Kidney (tissue), 14 donors: ENCODE data around the gene HCFC1. TPM values are rescaled to one million over a fixed set of nuclear protein-coding genes. Genes with fewer than 3 reads are reported as not detected.

Source experiments
- DNase-seq, 5 donors: peaks; one replicate each; pipeline ENCODE4 v3.0.0-alpha.2; 2013 to 2020
- FAIRE-seq: peaks from 2 replicates; lab custom pipeline; 2012; peaks lifted over from hg19 to GRCh38; lab: Jason Lieb, UNC
- H3K27ac ChIP-seq, 2 donors: one replicate each; pipeline ENCODE4 v1.7.0; 2013; ENCODE audit warnings: low read depth in 2 of 2, low read length in 2 of 2, inconsistent platforms in 1 of 2
- H3K27me3 ChIP-seq: one replicate; pipeline ENCODE4 v1.7.1; 2013; ENCODE audit warnings: low read length, inconsistent platforms; ENCODE audit not compliant: control insufficient read depth, insufficient read depth
- H3K36me3 ChIP-seq, 3 donors: one replicate each; pipeline versions ENCODE4 v1.7.0 to v1.7.1; 2013; ENCODE audit warnings: low read length in 3 of 3, control low read depth in 1 of 3, inconsistent platforms in 1 of 3; ENCODE audit not compliant: insufficient read depth in 3 of 3, control insufficient read depth in 2 of 3
- H3K4me1 ChIP-seq, 3 donors: one replicate each; pipeline versions ENCODE4 v1.7.0 to v1.7.1; 2013; ENCODE audit warnings: low read length in 3 of 3, inconsistent platforms in 1 of 3, low read depth in 1 of 3; ENCODE audit not compliant: control insufficient read depth in 2 of 3, insufficient read depth in 2 of 3
- H3K4me3 ChIP-seq, 3 donors: one replicate each; pipeline versions ENCODE4 v1.7.0 to v1.8.1; 2013; ENCODE audit warnings: low read length in 3 of 3, control low read depth in 1 of 3, inconsistent platforms in 1 of 3
- H3K9ac ChIP-seq, 3 donors: one replicate each; pipeline versions ENCODE4 v1.7.0 to v1.7.1; 2013; ENCODE audit warnings: low read length in 3 of 3, control low read depth in 1 of 3, inconsistent platforms in 1 of 3
- H3K9me3 ChIP-seq, 3 donors: one replicate each; pipeline versions ENCODE4 v1.7.0 to v1.7.1; 2013; ENCODE audit warnings: low read length in 3 of 3, control low read depth in 1 of 3, inconsistent platforms in 1 of 3; ENCODE audit not compliant: control insufficient read depth in 2 of 3, insufficient read depth in 1 of 3
- intact Hi-C: fragments of 100-400 bp; cut with DNase I; formaldehyde crosslinking; loops from one replicate; pipeline ENCODE4 v1.11.1; 2022
- polyA plus RNA-seq: library from polyadenylated mRNA; stranded (reverse); fragments of 350-450 nt; fragmentation: Illumina TruSeq; extraction: RNeasy Lipid Tissue Mini Kit (QIAGEN cat#74804); gene quantifications from one replicate; pipeline ENCODE4 v1.2.3, GENCODE V29; 2014; ENCODE audit warnings: low read depth, low replicate concordance; ENCODE audit not compliant: insufficient read depth
- total RNA-seq: library from RNA; stranded (reverse); fragmentation: NEBNext Ultra II Directional; extraction: Animal tissue kit (Norgen Biotek cat#: 25700); gene quantifications from one replicate; pipeline ENCODE4 v1.2.1, GENCODE V29; 2021
- TF ChIP-seq, protein P1 (sequence below): IDR thresholded peaks from 3 replicates; pipeline ENCODE4 v1.5.1; 2012; ENCODE audit warnings: mild to moderate bottlenecking, moderate library complexity, borderline replicate concordance; ENCODE audit not compliant: insufficient read depth; ENCODE audit errors: extremely low read depth
- donor health status: control.
- donor health status: control.
- donor health status: control.
- donor health status: control.
- donor health status: control.
- donor health status: DM: yes; HTN: yes; CAD: no.
- donor health status: Normal renal cell carcinoma (clear cell type).

HCFC1 gene
- total and polyA plus RNA-seq, 2 donors from 2014 or later = 13.5 to 54.6 TPM

DNA sequence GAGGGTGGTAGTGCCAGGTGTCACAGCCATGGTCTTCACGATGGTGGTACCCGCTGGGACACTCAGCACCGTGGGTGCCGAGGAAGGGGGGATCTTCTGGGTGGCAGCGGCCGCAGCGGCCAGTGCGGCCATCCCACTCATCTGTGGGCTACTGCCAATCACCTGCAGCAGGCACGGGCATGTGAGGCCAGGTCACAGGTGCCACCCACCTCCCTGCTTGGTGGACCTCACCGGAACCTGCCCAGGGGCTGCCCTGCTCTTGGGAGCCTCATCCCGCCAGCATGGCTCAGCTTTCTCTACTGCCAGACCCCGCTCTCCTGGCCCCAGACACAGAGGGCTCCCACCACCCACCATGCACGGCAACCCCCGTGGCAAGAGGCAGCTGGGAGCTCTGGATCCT lies 13.0 kb downstream of the HCFC1 start:
- Histone ChIP-seq H3K27me3 (no peaks in the 10 kb centered on the region), H3K27ac (no peak overlapping the region), H3K9me3 (no peaks in the 10 kb centered on the region), H3K36me3 (peaks cover 4 to 32% (median 22%) of the 10 kb centered on the region in 3 donors), H3K4me3 (no peak overlapping the region), H3K9ac (no peak overlapping the region), H3K4me1 (no peaks in the 10 kb centered on the region)
- TF ChIP-seq, protein P1, sequence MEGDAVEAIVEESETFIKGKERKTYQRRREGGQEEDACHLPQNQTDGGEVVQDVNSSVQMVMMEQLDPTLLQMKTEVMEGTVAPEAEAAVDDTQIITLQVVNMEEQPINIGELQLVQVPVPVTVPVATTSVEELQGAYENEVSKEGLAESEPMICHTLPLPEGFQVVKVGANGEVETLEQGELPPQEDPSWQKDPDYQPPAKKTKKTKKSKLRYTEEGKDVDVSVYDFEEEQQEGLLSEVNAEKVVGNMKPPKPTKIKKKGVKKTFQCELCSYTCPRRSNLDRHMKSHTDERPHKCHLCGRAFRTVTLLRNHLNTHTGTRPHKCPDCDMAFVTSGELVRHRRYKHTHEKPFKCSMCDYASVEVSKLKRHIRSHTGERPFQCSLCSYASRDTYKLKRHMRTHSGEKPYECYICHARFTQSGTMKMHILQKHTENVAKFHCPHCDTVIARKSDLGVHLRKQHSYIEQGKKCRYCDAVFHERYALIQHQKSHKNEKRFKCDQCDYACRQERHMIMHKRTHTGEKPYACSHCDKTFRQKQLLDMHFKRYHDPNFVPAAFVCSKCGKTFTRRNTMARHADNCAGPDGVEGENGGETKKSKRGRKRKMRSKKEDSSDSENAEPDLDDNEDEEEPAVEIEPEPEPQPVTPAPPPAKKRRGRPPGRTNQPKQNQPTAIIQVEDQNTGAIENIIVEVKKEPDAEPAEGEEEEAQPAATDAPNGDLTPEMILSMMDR = no peak
- no peak for DNase-seq
- intact Hi-C loops = loop anchor here (10.0 kb wide), 1 partner anchor 194 kb away; the partner anchor contains the start of gene PLXNB3
- FAIRE-seq = no peak

DNA sequence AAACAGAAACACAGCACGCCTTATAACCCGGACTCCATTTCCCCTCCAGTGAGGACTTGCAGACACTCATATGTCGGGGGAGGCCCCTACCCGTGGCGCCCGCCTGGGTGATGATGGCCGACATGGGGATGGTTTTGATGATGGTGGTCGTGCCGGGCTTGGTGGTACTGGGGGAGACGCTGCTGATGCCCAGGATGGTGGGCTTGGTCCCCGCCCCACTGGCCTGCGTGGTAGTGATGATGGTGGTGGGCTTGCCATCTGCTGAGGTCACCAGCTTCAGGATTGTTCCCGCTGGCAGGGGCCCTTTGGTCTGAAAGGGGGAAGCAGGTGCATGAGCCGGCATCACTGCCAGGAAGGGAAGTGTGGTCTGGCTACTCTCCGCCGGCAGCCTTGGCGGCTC lies 14.4 kb downstream of the HCFC1 start:
- Histone ChIP-seq H3K4me1 (no peaks in the 10 kb centered on the region), H3K9me3 (no peaks in the 10 kb centered on the region), H3K4me3 (no peak overlapping the region), H3K27me3 (no peaks in the 10 kb centered on the region), H3K36me3 (peaks cover 4 to 35% (median 22%) of the 10 kb centered on the region in 3 donors), H3K27ac (no peak overlapping the region), H3K9ac (no peak overlapping the region)
- FAIRE-seq (no peak), DNase-seq (no peak)
- TF ChIP-seq, protein P1 = no peak
- intact Hi-C loops = loop anchor here (10.0 kb wide), 1 partner anchor 192 kb away; the partner anchor contains the start of gene PLXNB3

- H3K4me1 ChIP-seq = no peaks in the 10 kb centered on the region
- FAIRE-seq (no peak), DNase-seq (peak in 1 of 5 donors; percentile 70)
- H3K9ac ChIP-seq = no peak overlapping the region
- no peaks in the 10 kb centered on the region for H3K27me3 ChIP-seq
- intact Hi-C loops = loop anchor here (10.0 kb wide), 1 partner anchor 191 kb away; the partner anchor contains the start of gene PLXNB3
- peaks cover 0 to 32% (median 19%) of the 10 kb centered on the region in 3 donors for H3K36me3 ChIP-seq
- no peaks in the 10 kb centered on the region for H3K9me3 ChIP-seq
- no peak overlapping the region for H3K4me3 ChIP-seq
- TF ChIP-seq, protein P1 = no peak
- H3K27ac ChIP-seq = no peak overlapping the region
Observed at GRCh38 chrX:153956044-153956907, 15.3 kb downstream of the HCFC1 start.
